K562 (cell line): ENCODE measurements around the gene TMEM150C. TPM values are rescaled to one million over a fixed set of nuclear protein-coding genes. Genes with fewer than 3 reads are reported as not detected.

Experiments
- DIDO1 ChIP-seq: fragments of 450-650 bp; IDR thresholded peaks from 2 replicates; pipeline ENCODE4 v1.6.1; 2016; ENCODE audit warnings: low read depth, missing biosample characterization, missing genetic modification characterization
- LEF1 ChIP-seq: fragments of 450-650 bp; IDR thresholded peaks from 2 replicates; pipeline ENCODE4 v1.6.1; 2016; ENCODE audit warnings: mild to moderate bottlenecking
- REST ChIP-seq, 2 experiments: fragments of 450-650 bp; formaldehyde crosslinking in 1 of 2; IDR thresholded peaks; 2 replicates each; pipeline versions ENCODE4 v1.4.0 to v1.6.1; 2014 to 2020; ENCODE audit warnings: mild to moderate bottlenecking in 2 of 2, borderline replicate concordance in 1 of 2, low read depth in 1 of 2
- TOE1 ChIP-seq, 2 experiments: fragments of 450-650 bp in 1 of 2; sonication (generic) in 1 of 2; formaldehyde crosslinking in 1 of 2; IDR thresholded peaks; 2 replicates each; pipeline versions ENCODE4 v1.7.1 to v1.8.0; 2016 to 2022; ENCODE audit warnings: borderline replicate concordance in 2 of 2, mild to moderate bottlenecking in 2 of 2, antibody characterized with exemption in 1 of 2, inconsistent platforms in 1 of 2, low read depth in 1 of 2, missing genetic modification reagents in 1 of 2, moderate library complexity in 1 of 2
- YY1 ChIP-seq, 3 experiments: IDR thresholded peaks; 2 replicates each; pipeline ENCODE4 v1.6.1; 2011; ENCODE audit warnings: low read length in 2 of 3, mild to moderate bottlenecking in 2 of 3, moderate library complexity in 2 of 3, borderline replicate concordance in 1 of 3, control low read depth in 1 of 3, low read depth in 1 of 3; ENCODE audit not compliant: insufficient read depth in 3 of 3, insufficient replicate concordance in 2 of 3, control insufficient read depth in 1 of 3, insufficient read length in 1 of 3; ENCODE audit errors: extremely low read depth in 1 of 3
- ZNF431 ChIP-seq: sonication (generic); formaldehyde crosslinking; IDR thresholded peaks from 2 replicates; pipeline ENCODE4 v1.8.0; 2022; ENCODE audit warnings: mild to moderate bottlenecking, missing genetic modification reagents
- ZNF507 ChIP-seq: conservative IDR thresholded peaks from 2 replicates; pipeline ENCODE4 v1.6.1; 2017; ENCODE audit warnings: missing genetic modification characterization, missing compliant biosample characterization
- polyA plus RNA-seq, 8 experiments: library from polyadenylated mRNA; depleted of rRNA in 4 of 8; stranded (reverse) in 5 of 8; unstranded in 3 of 8; fragments of >200 nt; fragmentation: Nextera tagmentation in 2 of 8; fragmentation: Illumina TruSeq in 1 of 8; extraction: Ambion mirVana in 2 of 8; extraction: Trizol in 1 of 8; gene quantifications; 2 replicates each; pipeline versions ENCODE4 v1.2.1 to v1.2.3, GENCODE V29; 2011 to 2014; ENCODE audit warnings: inconsistent platforms in 1 of 8, missing spikeins in 1 of 8
- total RNA-seq, 7 experiments: library from RNA; depleted of rRNA in 6 of 7; stranded (reverse); fragments of >200 nt in 6 of 7; fragmentation: Illumina TruSeq in 2 of 7; extraction: Trizol in 2 of 7; gene quantifications; 2 replicates each; pipeline versions ENCODE4 v1.2.1 to v1.2.3, GENCODE V29; 2011 to 2021; ENCODE audit warnings: low replicate concordance in 1 of 7
- TF ChIP-seq, protein P1 (sequence below): sonication (generic); formaldehyde crosslinking; IDR thresholded peaks from 2 replicates; pipeline ENCODE4 v1.8.0; 2022; ENCODE audit warnings: mild to moderate bottlenecking, missing genetic modification reagents

TMEM150C gene
- total and polyA plus RNA-seq, 9 of the 15 experiments (the other 6 are each of a cell fraction or from before 2014, with no cell fraction given): 0.07 TPM; not detected in 8

GRCh38 chr4:82562564-82562854 is 721 bp upstream of the TMEM150C start (continued):
- TF ChIP-seq REST (IDR thresholded peaks at IDR 0.05; ENCODE audit: borderline replicate concordance): no peak
- TF ChIP-seq REST (CRISPR knock-in tag; IDR thresholded peaks at IDR 0.05; ENCODE audit: low read depth): no peak
- TF ChIP-seq TOE1 (IDR thresholded peaks at IDR 0.05; ENCODE audit: borderline replicate concordance): no peak
- TF ChIP-seq TOE1 (CRISPR knock-in tag; IDR thresholded peaks at IDR 0.05; ENCODE audit: borderline replicate concordance, low read depth): no peak
- no peak for TF ChIP-seq DIDO1 (tag)
- no peak for TF ChIP-seq LEF1
- no peak for TF ChIP-seq YY1 (IDR thresholded peaks at IDR 0.05; ENCODE audit: borderline replicate concordance in 1 of 3, control insufficient read depth in 1 of 3, extremely low read depth in 1 of 3, insufficient read depth in 3 of 3, insufficient read length in 1 of 3, insufficient replicate concordance in 2 of 3, low read depth in 1 of 3, low read length in 2 of 3)
- TF ChIP-seq ZNF431 (CRISPR knock-in tag): no peak
- TF ChIP-seq, protein P1, sequence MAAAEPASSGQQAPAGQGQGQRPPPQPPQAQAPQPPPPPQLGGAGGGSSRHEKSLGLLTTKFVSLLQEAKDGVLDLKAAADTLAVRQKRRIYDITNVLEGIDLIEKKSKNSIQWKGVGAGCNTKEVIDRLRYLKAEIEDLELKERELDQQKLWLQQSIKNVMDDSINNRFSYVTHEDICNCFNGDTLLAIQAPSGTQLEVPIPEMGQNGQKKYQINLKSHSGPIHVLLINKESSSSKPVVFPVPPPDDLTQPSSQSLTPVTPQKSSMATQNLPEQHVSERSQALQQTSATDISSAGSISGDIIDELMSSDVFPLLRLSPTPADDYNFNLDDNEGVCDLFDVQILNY (CRISPR knock-in tag): no peak
- TF ChIP-seq ZNF507 (tag): no peak
